GF-D8 (cell line): ENCODE results near the gene ENG.

Experiments used
- DNase-seq: peaks from one replicate; lab custom pipeline; 2025; lab: John Stamatoyannopoulos, UW

ENG gene

GRCh38 chr9:127814619-127815511 lies 39.6 kb downstream of the ENG start:
- DNase-seq: no peak

DNA sequence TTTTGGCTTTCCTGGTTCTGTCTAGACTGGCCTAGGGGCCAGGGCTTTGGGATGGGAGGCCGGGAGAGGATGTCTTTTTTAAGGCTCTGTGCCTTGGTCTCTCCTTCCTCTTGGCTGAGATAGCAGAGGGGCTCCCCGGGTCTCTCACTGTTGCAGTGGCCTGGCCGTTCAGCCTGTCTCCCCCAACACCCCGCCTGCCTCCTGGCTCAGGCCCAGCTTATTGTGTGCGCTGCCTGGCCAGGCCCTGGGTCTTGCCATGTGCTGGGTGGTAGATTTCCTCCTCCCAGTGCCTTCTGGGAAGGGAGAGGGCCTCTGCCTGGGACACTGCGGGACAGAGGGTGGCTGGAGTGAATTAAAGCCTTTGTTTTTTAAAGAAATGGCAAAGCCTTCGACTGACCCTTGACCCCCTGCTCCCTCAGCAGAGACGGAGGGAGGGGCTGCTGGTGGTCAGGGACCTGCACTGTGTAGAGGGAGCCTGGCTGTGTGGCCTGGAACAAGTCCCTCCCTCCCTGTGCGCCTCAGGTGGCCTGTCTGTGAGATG lies 40.7 kb downstream of the ENG start:
- DNase-seq: no peak

- DNase-seq: no peak
These were observed 41.4 kb downstream of the ENG start for GRCh38 chr9:127812936-127813675.

DNA sequence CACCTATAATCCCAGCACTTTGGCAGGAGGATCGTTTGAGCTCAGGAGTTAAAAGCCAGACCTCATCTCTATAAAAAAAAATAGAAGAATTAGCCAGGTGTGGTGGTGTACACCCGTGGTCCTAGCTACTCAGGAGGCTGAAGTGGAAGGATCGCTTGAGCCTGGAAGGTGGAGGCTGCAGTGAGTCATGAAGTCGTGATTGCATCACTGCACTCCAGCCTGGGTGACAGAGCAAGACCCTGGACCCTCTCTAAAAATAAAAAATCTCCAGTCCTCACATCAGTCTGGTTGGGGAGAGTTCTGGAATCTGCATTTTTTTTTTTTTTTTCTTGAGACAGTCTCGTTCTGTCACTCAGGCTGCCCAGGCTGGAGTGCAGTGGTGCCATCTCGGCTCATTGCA lies 42.4 kb downstream of the ENG start:
- no peak for DNase-seq

GRCh38 chr9:127810378-127811187 lies 43.9 kb downstream of the ENG start:
- DNase-seq: no peak

DNA sequence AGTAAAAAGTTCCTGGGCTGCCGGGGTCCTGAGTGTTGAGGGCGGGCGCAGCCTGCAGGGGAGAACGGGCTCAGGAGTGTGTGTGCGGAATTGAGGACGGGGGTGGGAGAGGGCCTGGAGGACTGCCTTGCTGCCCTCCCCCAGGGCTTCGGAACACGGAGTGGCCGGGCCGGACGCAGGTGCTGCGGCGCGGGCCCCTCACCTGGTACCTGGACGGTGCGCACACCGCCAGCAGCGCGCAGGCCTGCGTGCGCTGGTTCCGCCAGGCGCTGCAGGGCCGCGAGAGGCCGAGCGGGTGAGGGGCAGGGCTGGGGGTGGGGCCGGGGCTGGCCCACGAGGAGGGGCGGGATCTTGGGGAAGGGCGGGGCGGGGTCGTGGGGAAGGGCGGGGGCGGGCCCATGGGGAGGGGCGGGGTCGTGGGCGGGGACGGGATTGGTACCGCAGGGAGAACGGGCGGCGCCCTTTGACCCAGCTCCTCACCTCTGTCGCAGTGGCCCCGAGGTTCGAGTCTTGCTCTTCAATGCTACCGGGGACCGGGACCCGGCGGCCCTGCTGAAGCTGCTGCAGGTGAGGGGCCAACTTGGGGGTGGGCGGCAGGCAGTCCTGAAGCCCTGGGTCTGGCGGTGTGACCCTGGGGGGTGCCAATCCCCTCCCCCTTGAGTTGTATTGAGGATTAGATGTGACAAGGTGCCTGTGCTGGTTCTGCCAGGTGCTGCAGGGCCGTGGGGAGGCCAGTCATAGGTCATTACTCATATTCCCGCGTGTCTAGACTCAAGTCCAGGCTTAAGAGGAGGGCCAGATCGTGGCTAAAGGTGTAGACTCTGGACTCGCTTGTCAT lies 44.7 kb downstream of the ENG start:
- no peak for DNase-seq

- no peak for DNase-seq
These were observed 45.4 kb downstream of the ENG start for GRCh38 chr9:127809002-127809539.

DNA sequence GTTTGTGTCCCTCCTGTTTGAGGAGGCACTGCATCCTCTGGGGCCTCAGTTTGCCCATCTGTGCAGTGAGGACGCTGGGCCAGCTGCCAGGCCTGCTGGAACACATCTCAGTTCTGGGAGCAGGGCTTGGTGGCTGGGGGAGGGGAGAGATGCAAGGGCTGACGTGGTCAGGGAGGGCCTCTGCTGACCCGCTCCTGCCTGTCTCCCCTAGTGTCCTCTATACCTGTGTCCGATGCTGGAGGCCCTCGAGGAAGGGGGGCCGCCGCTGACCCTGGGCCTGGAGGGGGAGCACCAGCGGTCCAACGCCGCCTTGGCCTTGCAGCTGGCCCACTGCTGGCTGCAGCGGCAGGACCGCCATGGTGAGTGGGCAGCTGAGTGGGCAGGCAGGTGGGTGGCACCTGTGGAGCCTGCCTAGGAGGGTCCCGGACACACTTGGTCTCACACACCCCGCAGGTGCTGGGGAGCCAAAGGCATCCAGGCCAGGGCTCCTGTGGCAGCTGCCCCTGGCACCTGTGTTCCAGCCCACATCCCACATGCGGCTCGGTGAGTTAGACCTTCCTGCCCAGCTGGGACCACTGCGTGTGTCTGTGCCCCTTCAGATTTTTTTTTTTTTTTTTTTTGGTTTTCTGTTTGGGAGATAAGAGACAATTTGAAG lies 46.0 kb downstream of the ENG start:
- no peak for DNase-seq

- no peak for DNase-seq
These were observed 47.6 kb downstream of the ENG start for GRCh38 chr9:127806871-127807270.

- DNase-seq: no peak
These were observed 48.8 kb downstream of the ENG start for GRCh38 chr9:127805620-127806019.

DNA sequence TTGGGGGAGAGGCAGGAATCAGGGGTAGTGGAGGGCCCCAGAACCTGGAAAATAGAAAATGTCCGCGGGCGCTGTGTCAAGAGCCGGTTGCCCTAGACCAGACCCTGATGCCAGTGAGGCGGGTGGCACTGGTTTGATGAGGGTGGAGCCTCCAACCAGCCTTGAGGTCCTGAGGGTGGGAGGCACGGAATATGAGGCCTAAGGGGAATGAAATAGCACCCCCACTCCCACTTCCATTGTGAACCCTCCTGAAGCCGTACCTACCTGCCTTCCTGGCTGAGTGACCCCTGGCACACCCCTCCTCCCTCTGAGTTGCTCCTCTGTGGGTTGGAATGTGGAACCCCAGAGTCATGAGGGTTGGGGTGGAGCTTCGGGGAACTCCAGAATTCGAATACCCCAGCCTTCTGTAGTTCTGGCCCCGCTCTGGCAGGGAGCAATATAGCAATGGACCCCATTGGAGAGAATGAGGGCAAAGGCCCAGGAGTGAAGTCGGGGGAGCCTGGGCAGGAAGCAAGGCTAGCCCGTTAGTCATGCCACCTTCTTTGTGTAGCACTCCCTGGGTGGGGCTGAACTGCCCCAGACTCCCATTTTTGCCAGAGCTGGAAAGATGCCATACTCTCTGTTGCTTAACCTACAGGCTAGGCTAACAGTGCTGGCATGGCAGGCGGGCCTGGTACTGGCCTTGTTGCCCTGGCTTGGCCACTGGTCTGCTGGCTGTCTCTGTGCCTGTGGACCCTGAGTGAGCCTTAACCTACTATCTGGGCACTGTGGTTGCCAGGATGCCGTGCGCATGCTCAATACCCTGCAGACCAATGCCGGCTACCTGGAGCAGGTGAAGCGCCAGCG lies 50.7 kb downstream of the ENG start:
- DNase-seq: no peak

- DNase-seq: peak; percentile 48
These were observed 51.6 kb downstream of the ENG start, which contains the start of gene FPGS for GRCh38 chr9:127802576-127803443. Gene FPGS (plus strand): TSS chr9:127802882. CDS start chr9:127802925, 43 bp downstream.

DNA sequence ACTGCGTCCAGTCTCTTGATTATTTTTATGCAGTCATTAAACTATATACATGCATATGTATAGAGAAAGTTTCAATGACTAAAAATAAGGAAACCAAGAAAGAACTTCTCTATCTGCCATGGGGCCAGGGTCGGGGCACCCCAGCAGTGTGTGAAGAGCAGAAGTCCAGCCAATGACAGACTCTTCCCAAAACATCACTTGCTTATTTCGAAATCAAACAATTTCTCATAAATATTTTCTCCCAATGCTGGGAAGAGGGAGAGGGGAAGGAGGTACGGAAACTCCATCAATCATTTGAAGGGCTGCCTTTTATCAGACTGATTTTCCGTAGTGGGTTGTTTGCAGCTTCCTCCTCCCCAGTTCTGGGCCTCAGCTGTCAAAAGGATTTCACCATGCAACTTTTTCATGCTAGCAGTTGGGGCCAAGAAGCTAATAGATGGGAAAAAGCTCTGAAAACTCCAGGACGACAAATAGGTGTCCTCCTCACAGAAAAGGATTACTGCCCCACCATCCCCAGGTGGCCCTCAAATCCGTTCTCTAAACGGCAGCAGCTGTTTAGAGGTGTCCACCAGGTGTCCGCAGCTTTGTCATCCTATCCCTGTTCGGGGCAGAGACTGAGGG lies 52.4 kb downstream of the ENG start:
- DNase-seq: peak; percentile 39

GRCh38 chr9:127796852-127797370 lies 57.5 kb downstream of the ENG start:
- peak; percentile 68 for DNase-seq

GRCh38 chr9:127796225-127796813 lies 58.1 kb downstream of the ENG start:
- no peak for DNase-seq

GRCh38 chr9:127794001-127794791 lies 60.3 kb downstream of the ENG start:
- DNase-seq: no peak
